CD1c-positive myeloid dendritic cell (primary cell): Measurements from ENCODE around the gene ZNF845.
"Not testable (repeated sequence)": the region's sequence is repeated elsewhere in the genome, so short reads cannot be mapped to it uniquely, and the experiment has no call there.

Experiments
- DNase-seq: peaks from one replicate; pipeline ENCODE4 v3.0.0-alpha.2; 2016; ENCODE audit errors: extremely low spot score

The ZNF845 gene

DNA sequence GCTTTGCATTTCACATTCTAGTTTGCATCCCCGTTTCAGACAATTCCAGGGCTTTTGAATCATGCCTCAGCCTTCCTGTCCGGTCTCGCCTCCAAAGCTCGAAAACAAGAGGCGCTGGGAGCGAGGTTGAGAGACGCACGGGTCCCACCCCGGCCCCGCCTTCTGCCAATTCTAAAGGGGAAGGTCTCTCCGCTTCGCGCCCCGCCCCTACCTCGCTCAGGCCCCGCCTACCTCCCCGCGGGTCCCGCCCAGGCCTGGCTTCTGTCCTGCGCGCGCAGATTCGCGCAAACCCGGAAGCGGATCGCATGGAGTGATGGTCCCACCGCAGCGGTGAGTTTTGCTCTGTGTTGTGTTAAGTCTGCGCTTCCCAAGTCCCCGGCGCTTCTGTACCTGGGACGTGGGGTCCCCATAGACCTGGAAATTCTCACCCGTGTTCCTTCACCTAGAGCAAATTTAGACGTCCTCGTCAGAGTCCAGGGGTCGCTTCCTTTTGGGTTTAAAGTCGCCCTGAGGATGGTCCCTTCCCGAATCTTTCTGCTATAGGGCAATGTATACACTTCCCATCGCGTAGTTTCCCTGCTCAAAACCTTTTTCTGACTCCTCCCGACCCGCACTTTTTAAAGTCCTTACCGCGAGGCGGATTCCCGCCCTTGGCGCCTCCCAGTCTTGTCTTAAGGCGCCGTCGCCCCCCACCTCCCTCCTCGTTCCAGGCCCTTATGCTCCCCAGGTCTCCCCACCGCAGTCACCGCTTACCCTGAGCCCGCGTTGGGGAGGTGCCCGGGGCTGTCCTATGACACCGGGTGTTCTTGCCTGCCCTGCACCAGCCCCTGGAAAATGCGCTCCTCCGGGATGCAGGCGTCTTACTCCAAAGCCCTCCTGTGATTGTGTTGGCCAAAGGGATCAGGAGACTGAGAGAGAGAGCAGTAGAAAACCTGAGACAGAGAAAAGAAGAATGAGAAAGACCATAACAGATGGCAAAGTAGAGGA lies at the start of gene ZNF845:
TSS of gene ZNF845 (plus strand) at position 287 of the 987 bp plus-strand sequence. CDS start 7,559 bp downstream, outside the sequence.
- DNase-seq = peak; percentile 96

DNA sequence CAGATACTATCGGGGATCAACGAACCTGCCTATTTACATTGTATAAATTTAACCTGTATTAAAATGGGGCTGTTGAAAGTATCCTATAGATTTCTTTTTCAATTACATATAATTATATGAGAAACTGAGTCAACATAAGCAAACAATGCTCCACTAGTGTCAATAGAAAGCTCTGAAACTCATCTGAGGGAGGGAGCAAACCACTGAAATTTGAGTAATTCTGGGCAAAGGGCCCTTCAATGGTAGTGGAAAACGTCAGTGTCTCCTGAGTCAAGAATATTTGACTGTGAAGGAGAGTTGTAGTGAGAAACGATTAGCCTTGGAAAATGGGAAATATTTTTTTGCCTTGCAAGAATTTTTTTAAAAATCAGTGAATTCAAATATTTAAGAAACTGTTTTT lies 48.5 kb upstream of the ZNF845 start:
- DNase-seq = no peak

DNA sequence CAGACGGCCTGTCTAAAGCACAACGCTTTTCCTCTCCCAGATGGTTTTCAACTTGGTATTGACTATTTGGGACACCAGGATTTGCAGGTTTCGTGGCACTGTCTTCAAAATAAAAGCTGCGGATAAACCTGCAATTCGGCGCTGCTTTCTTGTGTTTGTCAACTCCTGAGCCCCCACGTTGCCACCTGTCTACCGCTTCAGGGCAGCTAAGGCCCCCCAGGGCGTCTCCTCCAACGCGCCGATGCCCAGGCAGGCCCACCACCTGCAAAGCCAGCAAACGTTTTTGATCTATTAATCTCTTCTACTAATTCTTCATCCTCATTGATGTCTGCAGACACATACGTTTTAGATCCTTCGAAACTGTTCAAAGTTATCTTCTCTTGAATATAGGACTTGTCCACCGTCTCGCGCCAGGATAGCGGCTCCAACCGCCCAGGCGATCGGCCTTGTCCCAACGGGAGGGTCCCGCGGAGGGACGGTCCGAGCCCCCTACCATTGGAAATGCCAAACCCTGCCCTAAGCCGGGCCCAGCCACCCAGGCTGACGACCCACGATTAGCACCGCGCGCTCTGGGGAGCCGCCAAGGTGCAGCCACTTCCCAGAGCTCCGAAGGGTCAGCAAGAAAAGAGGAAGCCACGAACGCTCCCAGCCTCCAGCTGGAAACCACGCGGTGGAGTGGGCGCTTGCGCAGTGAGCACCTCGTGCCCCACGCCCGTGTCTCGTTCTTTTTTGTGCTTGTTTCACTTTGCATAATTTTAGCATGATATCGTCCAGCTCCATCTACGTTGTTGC lies 42.6 kb upstream of the ZNF845 start:
- DNase-seq = no peak

DNA sequence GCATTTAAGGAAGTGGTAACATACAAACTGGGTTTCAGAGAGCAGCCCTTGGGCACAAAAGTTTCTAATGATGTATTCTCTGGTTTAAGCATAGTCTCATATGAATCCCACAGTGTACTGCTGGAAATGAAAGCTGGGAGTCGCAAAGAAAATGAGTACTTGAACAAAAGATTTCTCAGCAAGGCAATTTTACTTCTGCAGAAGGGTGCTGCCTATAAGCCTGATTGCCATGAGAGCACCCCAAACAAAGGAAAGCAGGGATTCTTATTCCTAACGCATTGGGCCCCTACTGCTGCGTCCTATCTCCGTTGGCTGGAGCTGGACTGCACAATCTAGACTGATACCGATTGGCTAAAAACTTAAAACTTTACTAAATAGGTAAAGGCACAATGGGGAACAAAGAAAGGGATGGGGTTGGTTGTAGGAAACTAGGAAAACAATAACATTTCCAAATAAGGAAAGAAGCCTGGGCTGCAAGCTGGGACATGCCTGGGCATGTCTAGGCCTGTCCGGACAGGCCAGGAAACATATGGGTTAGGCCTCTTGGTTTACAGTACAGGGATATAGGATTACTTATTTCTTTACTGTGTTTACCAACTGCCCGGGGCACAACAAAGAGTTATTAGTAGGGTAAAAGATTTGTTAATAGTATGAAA lies 38.6 kb upstream of the ZNF845 start:
- DNase-seq = no peak

DNA sequence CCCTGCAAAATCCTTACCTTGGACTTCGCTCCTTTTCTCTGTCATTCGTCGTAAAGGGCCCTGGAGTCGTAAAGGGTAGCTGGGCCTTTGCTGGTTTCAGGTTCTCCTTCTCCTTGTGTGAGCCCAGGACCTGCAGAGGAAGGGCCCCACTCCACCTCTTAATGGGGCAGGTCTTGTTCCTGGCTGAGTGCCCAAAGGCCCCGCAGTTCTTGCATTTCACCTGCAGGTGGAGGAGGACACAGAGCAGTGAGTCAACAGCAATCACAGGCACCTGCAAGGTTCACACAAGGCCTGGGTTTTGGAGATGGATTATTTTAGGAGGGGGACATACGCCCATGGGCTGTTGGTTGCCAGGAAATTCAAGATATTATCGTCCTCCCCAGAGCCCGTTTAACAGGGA lies 32.2 kb upstream of the ZNF845 start:
- not testable (repeated sequence) for DNase-seq

DNA sequence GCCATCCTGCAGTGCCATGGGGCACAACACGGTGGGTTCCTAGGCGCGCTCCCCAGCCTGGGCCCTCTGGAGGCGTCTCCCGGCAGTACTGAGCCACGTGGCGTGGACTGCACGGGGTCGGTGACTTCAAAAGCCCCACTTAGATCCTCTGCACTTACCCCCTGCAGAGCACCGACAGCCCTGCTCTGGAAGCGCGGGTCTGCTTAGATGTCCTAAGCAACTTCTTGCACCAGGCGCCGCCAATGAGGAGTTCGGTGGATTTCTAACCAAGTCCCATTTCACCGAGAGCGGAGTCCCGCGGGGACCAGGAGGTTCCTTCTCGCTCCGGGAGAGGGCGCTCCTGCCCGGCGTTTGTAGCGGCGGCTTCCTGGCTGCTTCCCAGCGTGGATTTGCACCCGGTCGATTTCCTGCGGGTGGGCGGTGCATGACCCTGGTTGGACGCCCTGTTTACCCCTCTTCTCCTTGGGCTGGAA lies 25.2 kb upstream of the ZNF845 start:
- DNase-seq = peak; percentile 8

DNA sequence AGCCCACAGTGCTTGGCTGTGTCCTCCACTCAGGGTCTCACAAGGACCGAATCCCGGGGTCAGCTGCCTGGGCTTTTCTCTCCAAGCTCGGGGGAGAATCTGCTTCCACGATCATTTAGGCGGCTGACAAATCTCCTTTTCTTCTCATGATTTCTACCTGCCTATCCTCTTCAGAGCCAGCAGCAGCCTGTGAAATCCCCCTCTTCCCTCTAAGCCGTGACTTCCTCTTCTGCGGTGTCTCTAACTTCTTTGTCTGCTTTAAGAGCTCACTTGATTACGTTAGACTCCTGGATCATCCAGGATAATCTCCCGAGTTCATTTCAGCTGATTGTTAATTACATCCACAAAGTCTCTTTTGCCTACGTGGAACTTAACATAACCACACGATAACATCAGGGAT lies 22.5 kb upstream of the ZNF845 start:
- no peak for DNase-seq

DNA sequence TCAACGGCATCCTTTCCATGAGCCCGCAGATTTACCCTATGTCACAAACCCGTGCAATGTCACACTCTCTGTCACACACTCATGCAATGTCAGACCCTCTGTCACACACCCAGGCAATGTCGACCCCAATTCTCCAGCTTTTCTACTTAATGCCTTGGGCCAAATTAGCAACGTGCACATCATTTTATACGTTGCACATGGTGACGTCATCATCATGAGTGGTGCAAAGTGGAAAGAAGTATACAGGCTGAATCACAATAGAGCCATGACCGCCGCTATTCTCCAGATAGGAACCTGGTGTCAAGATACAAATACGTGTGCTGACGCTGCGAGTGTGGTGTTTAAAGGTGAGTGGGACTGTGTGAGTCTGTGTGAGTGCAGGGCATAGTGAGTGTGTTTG lies 21.7 kb upstream of the ZNF845 start:
- DNase-seq = no peak

DNA sequence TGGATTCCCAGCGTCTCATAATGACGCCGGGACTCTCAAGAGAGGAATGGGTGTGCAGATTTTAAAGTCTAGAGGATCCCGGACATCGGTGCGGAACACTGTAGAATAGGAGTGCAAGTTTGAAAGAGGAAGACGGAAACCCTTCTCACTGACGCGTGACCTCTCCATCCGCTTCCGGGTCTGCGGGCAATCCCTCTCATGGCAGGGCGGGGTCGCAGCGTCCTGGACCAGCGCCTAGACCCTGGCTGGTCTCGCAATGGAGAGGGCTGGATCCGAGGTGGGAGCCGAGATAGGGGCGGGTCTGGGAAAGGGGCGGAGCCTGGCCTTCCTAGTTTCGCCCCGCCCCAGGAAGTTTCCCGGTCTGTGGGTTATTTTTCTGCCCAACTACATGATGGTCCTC lies 4.6 kb upstream of the ZNF845 start:
- DNase-seq = peak; percentile 24

DNA sequence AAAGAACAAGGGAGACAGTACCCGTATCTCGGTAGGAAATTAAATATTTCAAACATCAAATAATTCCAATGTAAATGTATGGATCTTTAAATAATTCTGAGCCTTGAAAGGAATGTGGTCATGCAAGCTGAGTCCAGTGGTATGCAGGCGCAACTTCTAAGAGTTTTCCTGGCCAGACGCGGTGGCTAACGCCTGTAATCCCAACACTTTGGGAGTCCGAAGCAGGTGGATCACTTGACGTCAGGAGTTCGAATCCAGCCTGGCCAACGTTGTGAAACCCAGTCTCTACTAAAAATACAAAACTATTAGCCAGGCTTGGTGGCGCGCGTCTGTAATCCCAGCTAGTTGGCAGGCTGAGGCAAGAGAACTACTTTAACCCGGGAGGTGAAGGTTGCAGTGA lies 1.1 kb upstream of the ZNF845 start:
- DNase-seq = no peak

DNA sequence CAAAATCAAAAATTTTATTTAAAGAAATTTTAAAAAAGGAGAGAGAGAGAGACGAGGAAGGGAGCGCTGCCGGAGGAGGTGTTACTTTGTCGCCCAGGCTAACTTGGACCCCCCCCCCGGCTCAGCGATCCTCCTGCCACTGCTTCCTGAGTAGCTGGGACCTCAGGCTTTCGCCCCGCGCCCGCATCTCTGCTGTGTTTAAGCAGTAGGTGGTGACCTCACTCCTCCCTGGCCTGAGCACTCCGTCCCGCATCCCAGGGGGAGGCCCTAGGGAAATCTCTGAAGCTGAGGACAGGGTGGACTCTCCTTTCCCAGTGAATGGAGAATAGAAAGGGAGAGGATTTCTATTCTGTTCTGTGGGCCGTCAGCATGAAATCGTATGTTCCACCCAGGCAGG lies 485 bp upstream of the ZNF845 start:
- peak; percentile 3 for DNase-seq

DNA sequence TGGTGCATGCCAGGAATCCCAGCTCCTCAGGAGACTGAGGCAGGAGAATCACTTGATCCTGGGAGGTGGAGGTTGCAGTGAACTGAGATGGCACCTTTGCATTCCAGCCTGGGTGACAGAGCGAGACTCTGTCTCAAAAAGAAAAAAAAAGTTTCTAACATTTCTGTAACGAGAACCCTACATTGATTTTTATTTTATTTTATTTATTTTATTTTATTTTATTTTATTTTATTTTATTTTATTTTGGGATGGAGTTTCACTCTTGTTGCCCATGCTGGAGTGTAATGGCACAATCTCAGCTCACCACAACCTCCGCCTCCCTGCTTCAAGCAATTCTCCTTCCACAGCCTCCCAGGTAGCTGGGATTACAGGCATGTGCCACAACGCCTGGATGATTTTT lies 10.9 kb downstream of the ZNF845 start:
- DNase-seq = not testable (repeated sequence)

DNA sequence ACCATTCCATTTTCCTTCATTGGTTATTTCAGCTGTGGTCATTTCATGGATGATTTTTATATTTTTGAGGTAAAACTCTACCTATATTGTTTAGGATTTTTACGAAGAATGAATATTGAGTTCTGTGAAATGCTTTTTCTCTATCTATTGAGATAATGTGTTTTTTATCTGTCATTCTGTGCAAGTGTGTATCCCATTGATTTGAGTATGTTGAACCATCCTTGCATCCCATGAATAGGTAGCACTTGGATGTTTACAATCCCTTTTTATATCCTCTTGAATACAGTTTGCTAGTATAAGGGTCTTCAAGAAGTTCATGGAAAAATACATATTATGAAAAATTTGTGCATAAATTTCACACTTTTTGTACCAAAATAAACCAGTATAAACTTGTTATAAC lies 22.2 kb downstream of the ZNF845 start:
- DNase-seq = no peak

DNA sequence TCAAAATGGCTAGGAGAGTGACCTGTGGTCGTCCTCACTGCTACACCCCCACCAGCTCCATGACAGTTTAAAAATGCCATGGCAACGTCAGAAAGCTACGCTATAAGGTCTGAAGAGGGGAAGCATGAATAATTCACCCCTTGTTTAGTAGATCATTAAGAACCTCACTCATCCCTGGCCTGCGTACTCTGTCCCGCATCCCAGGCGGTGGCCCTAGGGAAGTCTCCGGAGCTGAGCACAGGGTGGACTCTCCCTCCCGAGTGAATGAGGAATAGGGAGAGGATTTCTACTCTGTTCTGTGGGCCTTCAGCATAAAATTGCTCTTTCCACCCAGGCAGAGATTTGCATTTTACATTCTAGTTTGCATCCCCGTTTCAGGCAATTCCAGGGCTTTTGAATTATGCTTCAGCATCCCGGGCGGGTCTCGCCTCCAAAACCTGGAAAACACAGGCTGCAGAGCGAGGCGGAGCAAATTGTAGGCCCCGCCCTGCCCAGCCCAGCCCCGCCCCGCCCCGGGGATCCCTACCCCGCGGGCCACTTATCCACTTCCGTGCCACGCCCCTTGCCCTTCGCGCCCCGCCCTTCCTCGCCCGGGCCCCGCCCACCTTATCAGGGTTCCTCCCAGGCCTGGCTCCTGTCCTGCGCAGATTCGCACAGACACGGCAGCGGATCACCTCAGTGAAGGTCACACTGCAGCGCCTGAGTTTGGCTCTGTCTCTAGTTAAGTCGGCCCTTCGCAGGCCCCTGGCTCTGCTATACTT lies 24.5 kb downstream of the ZNF845 start:
- DNase-seq = no peak

DNA sequence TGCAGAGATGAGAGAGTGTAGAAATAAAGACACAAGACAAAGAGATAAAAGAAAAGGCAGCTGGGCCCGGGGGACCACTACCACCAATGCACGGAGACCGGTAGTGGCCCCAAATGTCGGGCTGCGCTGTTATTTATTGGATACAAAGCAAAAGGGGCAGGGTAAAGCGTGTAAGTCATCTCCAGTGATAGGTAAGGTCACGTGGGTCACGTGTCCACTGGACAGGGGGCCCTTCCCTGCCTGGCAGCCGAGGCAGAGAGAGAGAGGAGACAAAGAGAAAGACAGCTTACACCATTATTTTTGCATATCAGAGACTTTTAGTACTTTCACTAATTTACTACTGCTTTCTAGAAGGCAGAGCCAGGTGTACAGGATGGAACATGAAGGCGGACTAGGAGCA lies 26.5 kb downstream of the ZNF845 start:
- not testable (repeated sequence) for DNase-seq

DNA sequence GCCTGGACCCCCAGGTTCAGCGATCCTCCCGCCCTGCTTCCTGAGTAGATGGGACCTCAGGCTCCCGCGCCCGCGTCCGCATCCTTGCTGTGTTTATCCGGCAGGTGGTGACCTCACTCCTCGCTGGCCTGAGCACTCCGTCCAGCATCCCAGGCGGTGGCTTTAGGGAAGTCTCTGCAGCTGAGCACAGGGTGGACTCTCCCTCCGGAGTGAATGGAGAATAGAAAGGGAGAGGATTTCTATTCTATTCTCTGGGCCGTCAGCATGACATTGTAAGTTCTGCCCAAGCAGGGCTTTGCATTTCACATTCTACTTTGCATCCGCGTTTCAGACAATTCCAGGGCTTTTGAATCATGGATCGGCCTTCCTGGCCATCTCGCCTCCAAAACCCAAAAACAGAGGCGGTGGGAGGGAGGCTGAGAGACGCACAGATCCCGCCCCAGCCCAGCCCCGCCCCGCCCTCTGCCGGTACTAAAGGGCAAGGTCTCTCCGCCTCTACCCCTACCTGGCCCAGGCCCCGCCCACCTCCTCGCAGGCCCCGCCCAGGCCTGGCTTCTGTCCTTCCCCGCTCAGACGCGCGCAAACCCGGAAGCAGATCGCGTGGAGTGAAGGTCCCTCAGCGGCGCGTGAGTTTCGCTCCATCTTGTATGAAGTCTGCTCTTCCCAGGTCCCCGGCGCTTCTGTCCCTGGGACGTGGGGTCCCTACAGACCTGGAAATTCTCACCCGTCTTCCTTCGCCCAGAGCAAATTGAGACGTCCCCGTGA lies 31.8 kb downstream of the ZNF845 start, which contains the start of gene ZNF525:
TSS of gene ZNF525 (plus strand) at position 572 of the 765 bp plus-strand sequence. CDS start 6,577 bp downstream, outside the sequence.
- DNase-seq = peak; percentile 95

DNA sequence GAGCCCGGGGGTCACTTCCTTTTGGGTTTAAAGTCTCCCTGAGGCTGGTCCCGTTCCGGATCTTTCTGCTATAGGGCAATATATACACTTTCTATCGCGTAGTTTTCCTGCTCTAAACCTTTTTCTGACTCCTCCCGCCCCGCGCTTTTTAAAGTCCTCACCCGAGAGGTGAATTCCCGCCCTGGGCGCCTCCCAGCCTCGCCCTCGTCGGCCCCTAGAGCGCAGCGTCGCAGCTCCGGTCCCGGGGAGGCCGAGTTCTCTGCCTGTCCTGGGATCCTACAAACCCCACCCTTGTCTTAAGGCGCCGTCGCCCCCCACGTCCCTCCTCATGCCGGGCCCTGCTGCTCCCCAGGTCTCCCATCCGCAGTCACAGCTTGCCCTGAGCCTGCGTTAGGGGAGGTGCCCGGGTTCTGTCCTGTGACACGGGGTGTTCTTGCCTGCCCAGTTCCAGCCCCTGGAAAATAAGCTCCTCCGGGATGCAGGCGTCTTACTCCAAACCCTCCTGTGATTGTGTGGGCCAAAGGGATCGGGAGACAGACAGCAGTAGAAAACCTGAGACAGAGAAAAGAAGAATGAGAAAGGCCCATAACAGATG lies 32.4 kb downstream of the ZNF845 start:
- no peak for DNase-seq

DNA sequence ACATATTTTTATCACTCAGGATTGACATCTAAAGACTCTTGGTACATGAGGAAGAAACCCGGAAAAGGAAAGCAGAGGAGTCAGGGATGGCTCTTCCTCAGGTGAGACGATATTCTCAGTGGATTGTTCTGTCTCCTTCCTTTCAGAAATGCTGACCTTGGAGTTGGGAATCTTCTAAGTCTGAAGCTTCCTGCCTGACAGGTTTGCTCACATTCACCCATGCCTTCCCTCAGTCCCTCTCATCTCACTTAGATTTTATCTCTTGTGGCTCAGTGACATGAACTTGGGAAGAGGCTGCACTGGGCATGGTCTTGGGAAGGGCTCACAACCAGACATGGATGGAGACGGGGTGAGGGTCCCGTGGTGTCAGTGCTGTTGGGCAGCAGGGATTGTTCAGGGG lies 38.6 kb downstream of the ZNF845 start:
- DNase-seq = no peak

DNA sequence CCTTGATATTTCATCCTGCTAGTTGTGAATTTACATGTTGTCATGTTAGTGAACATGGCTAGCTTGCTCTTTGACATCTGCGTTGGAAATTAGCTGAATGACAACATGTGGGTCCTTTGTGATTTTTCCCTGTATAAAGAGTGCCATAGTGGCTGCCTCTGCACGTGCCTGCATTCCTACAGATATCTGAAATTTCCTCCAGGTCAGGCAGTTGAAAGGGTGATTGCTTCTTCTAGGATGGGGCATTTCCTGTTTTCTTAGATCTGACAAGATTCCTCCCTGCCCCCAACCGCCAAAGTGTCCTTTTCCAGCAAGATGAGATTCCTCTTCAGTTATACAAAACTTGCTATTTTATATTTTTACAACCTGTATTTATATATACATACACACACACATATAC lies 40.7 kb downstream of the ZNF845 start:
- no peak for DNase-seq

DNA sequence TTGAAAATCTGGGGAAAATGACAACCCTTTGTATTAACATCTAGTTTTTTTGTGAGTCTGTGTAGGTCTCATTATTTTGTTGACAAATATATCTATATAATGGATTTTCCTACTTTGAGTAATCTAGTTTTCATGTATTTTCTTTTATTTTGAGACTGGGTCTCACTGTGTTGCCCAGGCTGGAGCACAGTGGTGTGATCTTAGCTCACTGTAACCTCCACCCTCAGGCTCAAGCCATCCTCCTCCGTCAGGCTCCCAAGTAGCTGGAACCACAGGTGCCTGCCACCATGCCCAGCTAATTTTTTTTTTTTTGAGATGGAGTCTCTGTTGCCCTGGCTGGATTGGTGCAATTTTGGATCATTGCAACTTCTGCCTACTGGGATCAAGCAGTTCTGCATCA lies 41.2 kb downstream of the ZNF845 start:
- DNase-seq = no peak
